ENCODE measurements around the gene WBP2. TPM values are rescaled to one million over a fixed set of nuclear protein-coding genes. Genes with fewer than 3 reads are reported as not detected.

Gene WBP2
- 15.9 and 17.6 TPM in 2 replicates for total RNA-seq

DNA sequence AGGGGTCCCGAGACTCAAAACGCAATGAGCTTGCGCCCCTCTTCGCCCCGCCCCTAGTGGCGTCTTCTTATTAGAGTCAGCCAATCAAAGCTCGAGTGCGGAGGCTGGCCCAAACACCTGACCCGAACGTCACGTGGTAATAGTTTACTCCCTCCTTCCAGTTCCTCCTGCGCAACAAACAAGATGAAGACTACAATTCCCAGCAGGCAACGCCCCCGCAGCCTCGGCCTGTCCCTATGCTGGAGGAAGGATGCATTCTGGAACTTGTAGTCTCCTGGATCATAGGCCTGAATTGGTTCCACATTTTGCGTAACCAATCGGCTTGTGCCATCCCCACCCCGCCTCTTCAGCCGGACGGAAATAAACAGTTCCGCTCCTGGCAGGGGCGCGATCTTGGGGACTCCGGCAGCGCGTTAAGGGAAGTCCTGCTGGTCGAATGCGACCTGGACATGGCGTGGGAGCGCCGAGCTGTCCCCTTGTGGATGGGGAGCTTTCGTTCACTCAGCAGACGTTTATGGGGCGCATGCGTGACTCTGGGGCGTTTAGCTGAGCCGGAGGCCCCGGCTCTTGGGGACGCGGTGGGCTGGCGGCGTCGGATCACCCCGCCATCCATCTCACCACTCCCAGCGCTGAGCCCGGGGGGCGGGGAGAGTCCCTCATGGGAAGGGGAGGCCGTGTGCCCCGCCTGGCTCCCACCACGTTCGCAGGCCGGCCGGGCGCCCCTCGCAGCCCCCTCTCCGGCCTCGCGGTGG lies at the start of gene WBP2:
TSS of gene WBP2 (minus strand) at position 26 of the 752 bp plus-strand sequence. CDS start 38 bp downstream, outside the sequence.

DNA sequence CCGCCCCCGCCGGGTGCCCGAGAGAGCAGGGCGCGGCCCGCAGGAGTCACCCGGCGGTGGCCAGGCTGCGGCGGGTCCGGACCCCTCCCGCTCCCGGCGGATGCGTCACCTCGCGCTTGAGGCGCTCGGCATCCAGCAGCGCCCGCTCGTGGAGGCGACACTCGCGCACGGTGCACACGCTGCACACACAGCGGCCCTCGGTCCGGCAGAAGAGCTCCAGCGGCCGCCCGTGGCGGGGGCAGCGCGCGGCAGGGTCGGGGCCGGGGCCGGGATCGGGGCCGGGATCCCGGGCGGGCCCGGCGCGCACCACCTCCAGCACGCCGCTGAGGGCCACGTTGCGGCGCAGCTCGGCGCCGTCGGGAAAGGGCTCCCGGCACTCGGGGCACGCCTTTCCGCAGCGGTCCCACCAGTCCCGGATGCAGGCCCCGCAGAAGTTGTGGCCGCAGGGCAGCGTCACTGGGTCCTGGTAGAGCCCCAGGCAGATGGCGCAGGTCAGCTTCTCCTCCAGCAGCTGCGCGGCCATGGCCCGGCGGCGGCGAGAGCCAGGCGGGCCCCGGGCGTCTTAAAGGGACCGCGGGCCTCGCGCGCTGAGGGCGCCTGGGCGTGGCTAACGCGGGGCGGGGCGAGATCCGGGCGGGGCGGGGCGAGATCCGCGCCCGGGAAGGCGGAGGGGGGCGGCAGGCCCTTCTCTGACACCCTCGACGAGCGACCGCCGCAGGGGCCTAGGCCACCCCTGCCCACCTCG lies 41.5 kb upstream of the WBP2 start, which contains the start of gene TRIM65:
TSS of gene TRIM65 (minus strand) at position 537 of the 745 bp plus-strand sequence. CDS start at position 523, 14 bp downstream.

DNA sequence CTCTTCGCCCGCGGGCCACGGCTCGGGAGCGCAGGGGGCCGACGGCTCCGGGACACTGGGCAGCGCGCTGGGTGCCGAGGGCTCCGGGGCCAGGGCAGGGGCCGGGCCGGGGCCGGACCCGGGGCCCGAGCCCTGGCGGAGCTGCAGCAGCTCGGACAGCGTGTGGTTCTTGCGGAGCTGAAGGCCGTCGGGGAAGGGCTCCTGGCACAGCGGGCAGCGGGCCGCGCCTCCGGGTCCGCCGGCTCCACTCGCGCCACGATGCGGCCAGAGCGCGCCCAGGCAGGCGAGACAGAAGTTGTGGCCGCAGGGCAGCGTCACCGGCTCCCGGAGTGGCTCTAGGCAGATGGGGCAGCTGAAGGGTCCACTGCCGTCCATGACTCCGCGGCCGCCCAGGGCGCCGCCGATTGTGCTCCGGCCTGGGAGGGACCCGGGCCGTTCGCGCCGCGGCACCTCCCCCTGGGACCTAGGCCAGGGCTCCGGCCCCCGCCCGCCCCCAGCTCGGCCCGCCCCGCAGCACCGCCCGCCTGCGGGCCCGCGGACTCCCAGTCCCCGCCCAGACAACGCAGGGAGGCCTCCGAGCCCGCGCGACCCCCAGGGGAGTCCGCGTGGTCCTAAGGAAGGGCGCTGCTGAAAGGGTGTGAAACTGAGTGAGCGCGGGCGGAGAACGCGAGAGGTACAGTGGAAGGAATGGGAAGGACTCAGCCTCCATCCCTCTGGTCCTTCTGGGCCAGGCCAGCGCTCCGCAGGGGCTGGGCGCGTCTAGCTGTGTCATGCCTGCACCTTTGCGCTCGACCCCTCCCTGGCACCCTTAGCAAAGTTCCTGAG lies 23.3 kb upstream of the WBP2 start, which contains the start of gene TRIM47:
TSS of gene TRIM47 (minus strand) at position 408 of the 825 bp plus-strand sequence. CDS start at position 375, 33 bp downstream.

DNA sequence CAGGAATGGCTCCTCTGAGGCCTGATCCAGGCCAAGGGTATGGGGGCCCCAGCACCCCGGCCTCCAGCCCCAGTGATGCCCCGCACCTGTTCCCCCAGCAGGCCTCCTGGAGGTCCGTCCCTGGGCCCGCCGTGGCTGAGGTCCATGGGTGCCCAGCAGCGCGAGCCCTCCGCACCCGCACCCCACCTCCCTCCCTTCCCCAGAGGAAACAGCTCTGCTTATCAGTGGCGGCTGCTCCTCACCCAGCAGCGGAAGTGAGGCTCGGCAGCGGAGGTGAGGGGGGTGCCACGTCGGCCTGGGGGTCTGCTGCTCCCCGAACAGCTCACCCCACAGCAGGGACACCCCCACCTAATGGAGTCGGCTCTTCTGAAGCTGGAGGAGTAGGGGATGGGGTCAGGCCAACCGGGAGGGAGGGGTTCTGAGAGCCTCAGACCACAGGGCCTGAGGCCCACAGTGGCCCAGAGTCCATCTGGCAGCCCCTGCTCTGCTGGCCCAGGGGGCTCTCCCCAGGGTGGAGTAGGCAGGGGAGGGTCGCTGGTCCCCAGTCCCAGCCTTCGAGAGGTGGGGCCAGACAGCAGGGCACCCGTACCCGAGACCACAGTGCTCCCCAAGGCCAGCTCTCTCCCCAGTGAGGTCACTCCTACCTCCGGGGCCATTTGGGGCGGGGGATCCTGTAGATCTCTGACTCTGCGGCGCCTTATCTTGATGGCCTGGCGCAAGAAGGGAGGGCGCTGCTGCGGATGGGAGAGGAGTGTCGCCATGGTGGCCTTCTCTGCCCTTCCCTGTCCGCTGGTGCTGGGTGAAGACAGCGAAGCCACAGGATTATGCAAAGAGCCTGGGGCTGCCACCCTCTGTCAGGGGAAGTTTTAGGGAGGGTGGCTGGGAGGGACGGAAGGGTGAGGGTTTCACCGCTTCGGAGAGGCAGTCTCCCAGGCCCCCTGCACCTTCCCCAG lies 11.3 kb downstream of the WBP2 start, which contains the start of gene UNC13D:
TSS of gene UNC13D (minus strand) at position 828 of the 953 bp plus-strand sequence. CDS start at position 761, 67 bp downstream.

Other genes starting within 250 kb of the WBP2 start
- not detected in 2 replicates for gene SMIM5, start 221.9 kb downstream of the WBP2 start, total RNA-seq
- gene RECQL5, start 188.2 kb downstream of the WBP2 start, total RNA-seq, result 12.5 and 20.2 TPM in 2 replicates
- gene SAP30BP, start 188.0 kb downstream of the WBP2 start, total RNA-seq, result 68.8 and 81.1 TPM in 2 replicates
- 1.1 and 10.0 TPM in 2 replicates for gene ITGB4, start 133.9 kb downstream of the WBP2 start, total RNA-seq
- 83.8 and 87.3 TPM in 2 replicates for gene GALK1, start 90.1 kb downstream of the WBP2 start, total RNA-seq
- gene UNK, start 70.5 kb downstream of the WBP2 start, total RNA-seq, result 9.3 and 14.5 TPM in 2 replicates
- gene UNC13D, start 10.9 kb downstream of the WBP2 start, total RNA-seq, result 3.4 TPM in 2 replicates
- 33.8 and 34.9 TPM in 2 replicates for gene TRIM47, start 23.2 kb upstream of the WBP2 start, total RNA-seq
- 20.1 and 22.3 TPM in 2 replicates for gene TRIM65, start 41.6 kb upstream of the WBP2 start, total RNA-seq
- gene MRPL38, start 49.5 kb upstream of the WBP2 start, total RNA-seq, result 30.1 and 34.8 TPM in 2 replicates
- gene FBF1, start 85.7 kb upstream of the WBP2 start, total RNA-seq, result 6.9 and 8.4 TPM in 2 replicates
- gene ACOX1, start 123.8 kb upstream of the WBP2 start, total RNA-seq, result 58.5 and 67.3 TPM in 2 replicates
- gene TEN1, start 123.9 kb upstream of the WBP2 start, total RNA-seq, result 12.0 and 22.2 TPM in 2 replicates
- gene CDK3, start 145.5 kb upstream of the WBP2 start, total RNA-seq, result 0.45 and 2.0 TPM in 2 replicates
- not detected in 2 replicates for gene EVPL, start 172.0 kb upstream of the WBP2 start, total RNA-seq
- gene SRP68, start 217.2 kb upstream of the WBP2 start, total RNA-seq, result 31.9 and 36.6 TPM in 2 replicates
- not detected in 2 replicates for gene GALR2, start 219.4 kb upstream of the WBP2 start, total RNA-seq
- gene ZACN, start 223.8 kb upstream of the WBP2 start, total RNA-seq, result not detected in 2 replicates
- 73.9 and 78.0 TPM in 2 replicates for gene EXOC7, start 248.5 kb upstream of the WBP2 start, total RNA-seq

Measured in endothelial cell of coronary artery (primary cell).